DMS53 (cell line): Measurements from ENCODE around the gene MECR.

Source experiments
- DNase-seq: peaks from one replicate; lab custom pipeline; 2025; lab: John Stamatoyannopoulos, UW

Gene MECR

DNA sequence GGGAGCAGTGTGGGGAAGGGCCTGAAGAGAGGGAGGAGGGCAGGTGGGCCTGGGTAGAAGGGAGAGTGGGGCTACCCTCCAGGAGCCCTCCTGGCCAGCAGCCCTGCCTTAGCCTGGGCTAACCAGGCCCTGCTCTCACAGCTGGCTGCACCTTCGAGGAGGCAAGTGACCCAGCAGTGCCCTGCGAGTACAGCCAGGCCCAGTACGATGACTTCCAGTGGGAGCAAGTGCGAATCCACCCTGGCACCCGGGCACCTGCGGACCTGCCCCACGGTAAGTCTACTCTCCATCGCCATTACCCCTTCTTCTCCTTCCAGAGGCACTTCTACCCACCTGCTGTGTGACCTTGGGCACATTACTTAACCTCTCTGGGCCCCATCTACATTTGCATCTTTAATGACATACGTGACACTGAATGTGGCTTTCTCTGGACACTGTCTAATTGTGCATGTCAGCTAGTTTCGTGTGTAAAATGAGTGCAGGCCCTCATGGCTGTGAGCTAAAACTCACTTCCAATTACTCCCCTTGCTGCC, 24.5 kb upstream of the MECR start:
- DNase-seq: no peak

DNA sequence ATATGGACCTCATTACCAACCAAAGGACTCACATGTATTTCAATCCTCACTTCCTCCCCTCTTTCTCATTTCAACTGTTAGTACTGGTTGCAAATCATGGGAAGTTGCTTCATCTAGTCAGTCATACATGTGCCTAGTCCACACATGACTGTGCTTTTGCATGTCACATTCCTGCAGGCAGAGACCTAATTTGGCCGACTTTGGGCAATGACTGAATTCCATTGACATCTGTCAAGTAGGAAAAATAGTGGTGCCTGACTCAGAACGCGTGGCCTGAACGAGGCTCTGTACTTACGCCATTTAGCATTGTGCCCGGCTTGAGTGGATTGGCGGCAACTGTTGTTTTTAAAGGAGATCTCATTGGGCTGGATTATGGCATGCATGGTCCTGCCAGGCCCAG, 23.6 kb upstream of the MECR start:
- DNase-seq: no peak

DNA sequence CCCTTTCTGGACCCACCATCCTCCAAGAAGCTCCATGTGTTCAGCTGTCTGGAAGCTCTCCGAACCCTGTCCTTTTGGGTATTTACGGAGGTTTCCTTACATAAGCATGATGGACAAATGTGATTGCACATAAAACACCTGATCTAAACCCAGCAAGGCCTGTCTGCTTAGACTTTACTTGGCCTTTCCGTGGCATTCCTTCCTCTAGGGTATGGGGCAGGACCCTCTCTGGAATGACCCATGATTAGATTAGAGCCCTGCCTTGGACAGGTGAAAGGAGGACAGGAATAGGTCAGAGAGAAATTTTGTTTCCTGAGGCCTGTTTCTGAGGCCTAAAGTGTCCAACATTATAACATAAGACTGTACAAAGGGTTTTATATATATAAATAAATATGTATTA, 22.4 kb upstream of the MECR start:
- no peak for DNase-seq

DNA sequence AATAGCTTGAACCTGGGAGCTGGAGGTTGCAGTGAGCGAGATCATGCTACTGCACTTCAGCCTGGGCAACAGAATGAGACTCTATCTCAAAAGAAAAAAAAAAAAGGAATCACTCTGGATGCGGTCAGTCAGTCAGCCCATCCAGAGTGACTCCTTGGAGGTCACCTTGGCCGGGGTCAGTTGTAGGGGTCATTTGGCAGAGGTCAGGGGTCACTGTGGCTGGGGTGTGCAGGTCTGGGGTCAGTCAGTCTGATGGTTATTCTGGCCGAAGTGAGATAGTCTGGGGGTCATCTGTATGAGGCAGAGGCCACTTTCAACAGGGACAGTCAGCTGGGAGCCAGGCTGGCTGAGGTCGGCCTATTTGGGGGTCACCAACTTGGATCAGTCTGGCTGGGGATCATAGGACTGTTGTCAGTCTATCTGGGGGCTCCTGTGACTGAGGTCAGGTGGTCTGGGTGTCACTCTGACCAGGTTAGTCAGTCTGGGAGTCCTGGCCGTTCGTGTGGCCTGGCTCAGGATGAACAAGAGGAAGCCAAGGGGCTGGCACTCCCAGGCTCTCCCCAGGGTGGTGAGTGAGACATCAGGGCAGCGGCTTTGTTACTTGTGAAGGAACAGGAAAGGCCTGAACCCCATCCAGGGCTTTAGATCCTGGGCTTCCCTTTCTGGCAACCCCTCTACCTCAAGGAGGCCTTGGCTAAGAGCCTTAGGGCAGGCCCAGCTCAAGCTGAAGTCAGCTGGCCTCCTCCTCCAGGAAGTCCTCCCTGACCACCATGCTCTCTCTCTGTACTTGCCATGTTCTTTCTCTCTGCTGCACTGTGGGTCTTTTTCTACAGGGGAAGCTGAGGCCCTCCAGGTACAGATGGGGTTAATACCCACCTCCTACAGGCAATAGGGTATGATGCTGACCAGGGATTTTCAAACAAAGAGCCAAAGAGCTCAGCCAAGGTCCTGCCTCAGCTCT, 20.7 kb upstream of the MECR start:
- DNase-seq: no peak

DNA sequence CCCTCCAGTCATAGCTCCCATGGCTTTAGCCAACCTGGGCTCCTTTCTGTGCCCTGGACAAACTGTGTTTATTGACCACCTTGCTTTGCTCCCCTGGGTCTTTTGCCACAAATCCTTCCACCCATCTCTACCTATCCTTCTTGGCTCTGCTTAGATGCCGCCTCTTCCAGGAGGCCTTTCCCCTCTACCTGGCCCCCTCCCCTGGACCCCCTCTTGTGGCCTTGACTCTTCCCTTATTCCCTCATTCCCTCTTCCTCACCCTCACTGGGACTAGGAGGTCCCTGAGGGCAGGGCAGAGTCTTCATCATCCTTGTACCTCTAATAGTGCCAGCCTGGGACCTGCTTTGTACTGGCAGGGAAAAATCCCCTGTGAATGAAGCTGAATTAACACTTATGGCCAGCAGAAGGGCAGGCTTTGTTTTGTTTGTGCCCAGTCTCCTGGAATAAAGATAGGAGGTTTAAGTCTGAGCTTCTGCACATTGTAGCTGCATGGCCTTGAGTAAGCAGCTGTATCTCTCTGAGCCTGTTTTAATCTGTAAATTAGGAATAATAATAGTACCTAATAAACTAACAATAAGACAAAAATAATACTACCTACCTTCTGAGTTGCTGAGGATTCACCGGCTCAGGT, 19.3 kb upstream of the MECR start:
- DNase-seq: no peak

DNA sequence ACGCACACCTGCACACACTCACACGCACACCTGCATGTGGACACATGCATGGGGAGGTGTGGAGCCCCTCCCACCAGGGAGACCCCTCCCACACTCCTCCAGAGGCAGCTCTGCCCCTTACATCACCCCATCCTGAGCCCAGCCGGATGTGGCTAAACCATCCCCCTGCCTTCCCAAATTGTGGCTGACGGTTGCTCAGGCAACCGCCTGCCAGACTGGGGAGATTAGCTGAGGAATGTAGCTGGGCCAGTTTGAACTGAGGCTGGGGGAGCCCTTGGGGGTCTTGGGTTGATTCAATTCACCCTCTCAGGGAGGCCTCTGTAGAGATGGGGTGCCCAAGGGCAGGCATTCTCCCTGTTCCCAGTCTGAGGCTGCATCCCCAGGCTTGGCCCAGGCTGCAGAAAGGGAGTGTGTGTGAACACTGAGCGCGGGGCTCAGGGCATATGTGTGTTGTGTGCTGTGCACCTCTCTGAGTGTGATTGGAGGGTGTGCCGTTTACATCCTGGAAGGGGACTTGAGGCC, 18.5 kb upstream of the MECR start:
- no peak for DNase-seq

DNA sequence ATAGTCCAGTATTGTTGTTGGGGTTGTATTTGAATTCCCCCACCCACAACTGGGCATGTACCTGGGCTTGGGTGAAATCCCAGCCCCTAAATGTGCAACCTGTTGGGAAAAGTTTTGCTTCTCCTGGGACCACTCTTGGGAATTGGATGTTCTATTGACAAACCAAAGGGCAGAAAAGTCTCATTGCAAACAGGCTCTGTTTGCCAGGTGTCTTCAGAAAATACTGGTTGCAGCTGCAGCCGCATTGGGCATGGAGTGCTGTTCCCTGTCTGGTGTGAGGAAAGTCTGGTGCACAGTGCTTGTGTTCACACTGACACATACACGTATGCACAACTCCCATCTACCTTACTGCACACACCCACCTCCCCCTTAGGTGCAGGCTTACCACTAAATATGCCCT, 17.7 kb upstream of the MECR start:
- no peak for DNase-seq

DNA sequence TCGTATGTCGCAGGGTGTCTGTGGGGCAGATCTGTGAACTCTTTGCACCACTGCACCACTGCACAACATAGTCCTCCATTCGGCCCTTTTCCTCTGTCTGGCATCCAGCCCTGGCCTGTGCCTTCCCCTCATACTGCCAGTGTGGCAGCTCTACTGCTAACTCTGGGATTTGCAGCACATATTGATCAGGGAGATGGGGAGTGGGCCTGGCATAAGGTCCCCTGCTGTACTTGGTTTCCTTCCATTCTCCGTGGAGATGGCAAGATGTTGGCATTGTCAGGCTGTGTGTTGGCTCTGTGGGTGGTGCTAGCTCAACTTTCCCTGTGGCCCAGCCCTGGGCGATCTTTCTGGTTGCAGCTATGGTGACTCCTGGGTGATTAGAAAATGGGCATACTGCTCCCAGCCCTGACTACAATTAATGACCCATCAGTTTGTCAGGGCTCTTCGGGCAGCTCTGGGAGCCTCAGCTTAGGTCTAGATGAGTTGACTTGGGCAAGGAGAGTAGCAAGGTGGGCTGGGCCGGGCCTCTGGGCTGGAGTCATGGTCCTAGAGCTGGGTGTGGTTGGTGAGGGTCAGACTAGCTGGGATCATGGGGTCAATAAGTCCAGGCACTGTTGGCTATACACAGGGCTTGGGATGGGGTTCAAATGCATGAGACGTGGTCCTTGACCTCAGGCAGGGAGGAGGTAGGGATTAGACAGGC, 17.0 kb upstream of the MECR start:
- DNase-seq: no peak

DNA sequence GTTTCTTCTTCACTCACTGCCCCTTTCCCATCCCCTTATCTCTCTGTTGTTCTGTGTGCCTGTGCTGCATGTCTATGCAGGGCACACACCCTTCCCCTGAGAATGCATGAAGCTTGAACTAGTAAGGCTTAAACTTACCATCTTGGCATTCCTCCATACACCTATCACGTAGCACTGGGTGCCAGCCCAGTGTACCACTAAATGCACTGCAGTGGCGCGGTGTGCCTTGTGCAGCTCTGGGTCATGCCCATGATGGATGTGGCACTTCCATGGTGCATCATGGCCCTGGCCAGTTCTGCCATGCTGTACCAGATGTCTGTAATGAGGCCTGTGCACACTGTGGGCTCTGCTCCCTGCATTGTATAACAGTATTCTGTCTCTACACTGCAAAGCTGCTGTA, 16.3 kb upstream of the MECR start:
- DNase-seq: no peak

DNA sequence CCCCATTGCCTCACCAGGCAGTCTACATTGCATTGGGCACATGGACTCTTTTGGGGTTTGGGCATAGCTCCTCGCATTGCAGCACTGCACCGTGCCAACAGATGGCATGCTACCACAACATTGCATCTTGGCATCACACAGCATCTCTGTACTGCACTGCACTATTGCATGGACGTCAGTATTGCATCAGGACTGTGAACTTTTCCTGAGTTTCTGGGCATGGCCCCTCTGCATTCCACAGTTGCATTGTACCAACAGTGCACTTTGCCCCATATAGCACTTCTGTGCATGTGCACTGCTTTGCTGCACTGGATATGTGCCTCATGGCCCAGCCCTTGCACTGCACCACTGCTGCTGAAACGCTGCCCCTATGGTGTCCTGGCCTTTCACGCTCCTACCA, 15.1 kb upstream of the MECR start:
- peak; percentile 42 for DNase-seq

DNA sequence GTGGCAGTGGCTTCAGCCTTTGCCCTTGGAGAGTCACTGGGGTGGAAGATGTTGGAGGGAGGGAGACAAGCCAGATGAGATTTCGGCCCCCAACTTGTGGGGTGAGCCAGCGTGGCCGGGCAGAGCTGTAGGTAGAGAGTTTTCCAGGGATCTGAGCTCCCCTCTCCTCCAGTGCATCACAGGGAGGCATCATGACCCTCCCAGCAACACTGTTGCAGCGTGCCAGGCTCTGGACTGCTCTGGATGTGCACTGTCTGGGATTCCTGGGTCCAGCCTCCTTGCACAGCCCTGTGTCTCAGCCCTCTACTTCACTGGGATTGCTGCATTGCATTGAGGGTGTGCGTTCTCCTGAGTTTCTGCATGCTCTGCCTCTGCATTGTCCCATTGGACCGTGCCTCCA, 14.5 kb upstream of the MECR start:
- no peak for DNase-seq

DNA sequence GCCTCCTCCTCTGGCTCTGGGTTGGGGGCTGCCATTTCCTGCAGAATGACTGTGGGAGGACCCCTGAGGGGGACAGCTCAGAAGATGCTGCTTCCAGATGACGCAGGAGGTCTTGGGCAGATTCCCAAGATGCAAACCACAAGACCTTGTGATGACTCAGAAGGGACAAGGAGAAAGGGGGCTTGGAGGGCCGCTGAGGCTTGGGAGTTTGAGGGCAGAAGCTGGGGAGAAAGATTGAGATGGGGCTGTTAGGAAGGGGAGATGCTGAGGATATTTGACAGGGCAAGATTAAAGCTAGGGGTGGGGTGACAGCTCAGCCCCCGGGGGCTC, 13.1 kb upstream of the MECR start:
- no peak for DNase-seq

DNA sequence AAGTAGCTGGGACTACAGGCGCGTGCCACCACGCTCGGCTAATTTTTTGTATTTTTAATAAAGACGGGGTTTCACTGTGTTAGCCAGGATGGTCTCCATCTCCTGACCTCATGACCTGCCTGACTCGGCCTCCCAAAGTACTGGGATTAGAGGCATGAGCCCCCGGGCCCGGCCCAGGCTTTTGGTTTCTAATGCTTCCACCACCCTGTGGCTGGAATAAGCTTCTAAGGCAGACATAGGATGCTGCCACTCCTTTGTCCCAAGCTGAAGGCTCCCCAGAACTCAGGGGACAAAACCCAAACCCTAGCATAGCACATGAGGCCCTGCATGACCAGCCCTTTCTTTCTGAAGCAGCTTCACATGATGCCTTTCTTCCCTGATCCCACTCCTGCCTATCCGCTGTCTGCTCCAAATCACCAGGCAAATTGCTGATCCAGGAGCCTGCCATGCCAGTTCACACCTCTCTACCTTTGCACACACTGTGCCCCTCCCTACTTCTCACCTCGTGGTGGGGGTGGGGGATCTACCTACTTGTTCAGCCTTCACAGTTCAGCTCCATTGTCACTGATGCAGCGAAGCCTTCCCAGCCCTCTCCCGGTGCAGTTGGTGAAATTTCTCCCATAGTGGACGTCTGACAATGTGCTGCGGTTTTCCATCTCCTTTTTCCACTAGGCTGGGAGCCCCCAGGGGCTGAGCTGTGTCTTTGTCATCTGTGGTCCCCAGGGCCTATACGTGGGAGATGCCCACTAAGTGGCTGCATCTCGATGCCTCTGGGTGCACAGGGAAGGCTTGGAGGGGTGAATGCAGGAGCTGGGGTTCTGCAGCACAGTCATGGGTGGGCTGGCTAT, 12.5 kb upstream of the MECR start:
- no peak for DNase-seq

DNA sequence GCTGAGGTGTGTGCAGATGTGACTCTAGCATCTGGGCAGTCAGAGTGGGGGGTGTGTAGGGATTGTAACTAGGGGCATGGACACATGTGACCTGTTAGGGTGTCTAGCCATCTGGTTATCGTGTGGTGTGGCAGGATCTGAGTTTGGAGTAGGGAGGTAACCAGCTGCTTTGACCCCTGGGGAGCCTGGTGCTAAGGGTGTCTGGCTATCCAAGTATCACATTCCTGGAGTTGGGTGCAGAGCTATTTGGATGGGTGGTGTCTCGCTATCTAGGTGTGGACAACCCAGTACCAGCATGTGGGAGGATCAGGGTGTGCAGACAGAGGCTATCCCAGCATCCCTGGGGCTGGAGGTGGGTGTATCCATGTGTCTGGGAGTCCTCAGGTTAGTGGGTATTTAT, 10.3 kb upstream of the MECR start:
- DNase-seq: no peak

DNA sequence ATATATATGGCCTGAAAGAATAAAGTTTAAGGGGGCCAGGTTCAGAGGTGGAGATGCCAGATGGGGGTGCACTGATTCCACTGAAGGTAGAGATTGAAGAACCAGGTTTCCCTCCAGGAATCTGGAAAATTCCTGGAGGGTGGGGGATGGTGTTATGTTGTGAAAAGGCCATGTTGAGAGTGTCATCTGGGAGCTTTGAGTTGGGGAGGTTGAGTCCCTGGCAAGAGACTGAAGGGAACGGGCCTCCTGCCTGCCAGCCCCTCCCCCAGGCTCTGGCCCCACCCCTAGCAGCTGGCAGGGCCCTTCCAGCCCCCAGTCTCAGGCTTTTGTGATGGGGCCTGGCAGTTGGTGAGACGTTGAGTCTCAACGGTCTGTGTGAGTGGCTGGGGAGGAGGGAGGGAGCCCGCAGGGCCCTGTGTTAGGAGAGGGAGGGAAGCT, 9.7 kb upstream of the MECR start:
- DNase-seq: no peak

DNA sequence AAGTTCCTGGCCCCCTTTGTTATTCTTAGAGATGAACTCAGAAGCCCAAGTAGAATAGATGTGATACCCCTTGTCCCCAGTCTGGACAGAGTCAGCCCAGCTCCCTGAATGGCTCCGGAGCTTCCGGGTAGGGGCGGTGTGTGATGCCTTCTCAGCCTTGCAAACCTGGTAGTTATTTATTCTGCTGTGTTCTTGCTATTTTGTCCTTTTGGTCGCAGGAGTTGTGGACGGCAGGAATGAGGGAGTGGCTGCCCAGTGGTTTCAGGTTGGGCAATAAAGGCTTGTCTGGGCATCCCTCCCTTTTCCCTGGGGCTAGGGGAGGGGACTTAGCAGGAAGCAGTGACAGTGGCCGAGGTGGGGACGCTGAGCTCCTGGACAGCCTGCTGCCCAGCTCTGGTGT, 8.4 kb upstream of the MECR start:
- no peak for DNase-seq

DNA sequence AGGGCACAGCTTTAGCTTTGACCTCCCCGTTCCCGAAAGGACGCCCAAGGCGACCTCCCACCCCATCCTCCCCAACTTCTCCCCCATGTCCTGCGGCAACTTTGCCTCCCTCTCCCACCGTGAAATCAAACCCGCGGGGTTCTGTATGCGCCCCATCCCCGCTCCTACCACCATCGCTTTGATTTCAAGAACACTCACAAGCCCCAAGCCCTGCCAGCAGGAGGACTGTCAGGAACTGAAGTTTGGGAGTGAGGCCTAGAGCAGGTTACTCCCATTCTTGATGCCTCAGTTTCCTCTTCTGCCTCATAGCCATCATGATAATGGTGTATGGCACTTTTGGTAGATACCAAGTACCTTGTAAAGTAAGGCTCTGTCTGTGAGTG, 7.9 kb upstream of the MECR start:
- DNase-seq: no peak

DNA sequence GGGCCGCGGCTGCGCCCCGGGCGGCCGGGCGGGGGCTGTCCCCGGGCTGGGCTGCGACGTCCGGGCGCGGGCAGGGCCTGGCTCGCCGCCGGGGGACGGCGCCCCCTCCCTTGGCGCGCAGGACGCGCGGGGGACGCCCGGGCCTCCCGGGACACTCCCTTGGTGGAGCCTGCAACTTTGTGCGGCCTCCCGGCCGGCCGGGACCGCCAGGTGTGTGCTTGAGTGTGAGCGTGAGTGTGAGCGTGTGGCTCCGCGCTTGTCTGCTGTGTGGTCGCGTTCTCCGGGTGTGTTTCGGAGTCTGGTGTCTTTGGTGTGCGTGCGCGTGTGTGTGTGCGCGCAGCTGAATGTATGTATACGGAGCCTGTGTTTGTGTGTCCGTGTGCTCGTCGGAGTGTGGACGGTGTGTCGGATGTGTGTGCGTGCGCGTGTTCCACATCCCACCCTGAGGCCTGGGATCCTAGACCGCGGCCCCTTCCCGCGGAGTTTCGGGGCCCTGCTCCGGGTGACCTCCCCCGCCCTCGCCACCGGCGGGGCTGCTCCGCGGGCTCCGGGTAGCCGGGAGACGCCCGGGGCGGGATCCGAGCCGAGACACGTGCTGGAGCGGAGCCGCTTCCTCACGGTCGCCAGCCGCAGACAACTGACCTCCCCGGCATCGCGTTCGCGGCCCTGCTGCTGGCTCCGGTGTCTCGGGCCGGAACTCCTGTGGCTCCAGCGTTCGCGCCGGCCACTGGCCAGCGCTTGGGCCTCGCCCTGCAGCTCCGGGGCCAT, 7.3 kb upstream of the MECR start:
- DNase-seq: peak; percentile 72

DNA sequence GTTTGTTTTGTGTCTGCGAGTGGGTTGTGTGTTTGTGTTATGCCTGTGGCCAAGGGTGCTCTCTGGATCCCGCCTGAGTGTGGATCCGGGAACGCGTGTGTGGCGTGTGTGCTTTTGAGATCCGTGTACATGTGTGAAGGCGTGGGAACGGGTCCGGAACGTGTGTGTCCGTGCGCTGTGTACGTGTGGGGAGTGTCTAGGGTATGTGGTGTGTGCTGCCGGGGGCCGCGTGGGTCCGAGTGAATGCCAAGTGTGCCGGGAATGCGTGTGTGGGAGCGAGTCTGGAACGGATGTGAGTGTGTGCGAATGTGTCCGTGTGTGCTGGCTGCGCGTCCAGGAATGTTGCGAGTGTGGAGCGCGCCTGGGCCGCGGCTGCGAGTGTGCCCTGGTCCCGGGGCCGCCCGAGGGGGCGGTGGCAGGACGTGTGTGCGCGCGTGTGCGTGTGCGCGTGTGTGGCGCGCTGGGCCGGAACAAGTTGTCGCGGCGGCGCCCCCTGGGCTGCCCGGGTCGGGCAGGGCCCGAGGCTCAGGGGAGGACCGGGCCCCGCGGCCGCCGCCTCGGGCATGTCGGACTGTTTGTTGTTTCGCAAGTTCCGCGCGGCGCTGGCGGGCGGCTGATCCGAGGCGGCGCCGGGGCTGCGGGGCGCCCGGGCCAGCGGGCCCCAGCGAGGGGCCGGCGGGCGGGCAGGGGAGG, 6.5 kb upstream of the MECR start:
- peak; percentile 72 for DNase-seq

DNA sequence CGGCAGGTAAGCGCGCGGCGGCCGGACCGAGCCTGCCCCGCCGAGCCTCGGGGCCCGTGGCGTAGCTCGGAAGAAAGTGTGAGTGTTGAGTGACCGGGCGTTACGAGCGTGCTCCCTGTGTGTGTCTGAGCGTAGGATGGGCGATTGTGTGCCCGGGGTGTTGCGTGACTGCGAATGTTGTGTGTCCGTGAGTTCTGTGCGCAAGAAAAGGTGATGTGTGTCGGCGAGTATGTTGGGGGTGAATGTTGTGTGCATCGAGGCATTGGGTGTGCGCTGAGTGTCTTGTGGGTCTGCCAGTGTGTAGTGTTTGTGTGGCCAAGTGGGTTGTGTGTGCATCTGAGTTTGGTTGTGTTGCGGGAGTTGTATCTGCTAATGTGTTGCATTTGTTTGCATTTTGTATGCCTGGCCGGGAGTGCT, 6.0 kb upstream of the MECR start:
- no peak for DNase-seq
